HepG2 (cell line): Measurements from ENCODE around the gene FMO2. TPM values are rescaled to one million over a fixed set of nuclear protein-coding genes. Genes with fewer than 3 reads are reported as not detected.
A peak's percentile ranks its signal among the peaks of the same experiment; 100 is the strongest.

Experiments
- ATAC-seq: fragments of 200-7000 bp; cut with Tn5 transposase; 3 replicates; pipeline ENCODE4 v1.9.1; 2020; ENCODE audit warnings: mild to moderate bottlenecking, moderate library complexity
- BruUV-seq: library from RNA; stranded (reverse); fragments of 400-500 nt; replicated peaks from 2 replicates; lab custom pipeline; 2021; lab: Mats Ljungman, UMichigan
- CTCF ChIA-PET: fragments of 300-600 bp; formaldehyde crosslinking; extraction: SDS; loops from one replicate; lab custom pipeline; 2021; ENCODE audit warnings: low total read pairs, inconsistent platforms, low intra/inter-chr PET ratio; lab: Yijun Ruan, JAX
- POLR2A ChIA-PET: fragments of 350-600 bp; sonication (Branson Sonifier 250); formaldehyde crosslinking; loops from one replicate; lab custom pipeline; 2020; ENCODE audit warnings: antibody characterized with exemption, inconsistent platforms; lab: Yijun Ruan, JAX
- DNase-seq: peaks from one replicate; pipeline ENCODE4 v3.0.0-alpha.2; 2015; ENCODE audit warnings: low spot score
- FAIRE-seq: peaks from 3 replicates; lab custom pipeline; 2011; peaks lifted over from hg19 to GRCh38; lab: Jason Lieb, UNC
- H2AFZ ChIP-seq: one replicate; pipeline ENCODE4 v1.6.1; 2011; ENCODE audit warnings: low read length, inconsistent platforms
- H3K27ac ChIP-seq: fragments of 300-600 bp; 3 replicates; pipeline ENCODE4 v1.8.0; 2011; ENCODE audit warnings: mixed run types, mild to moderate bottlenecking, mixed read lengths, low read length, inconsistent platforms; ENCODE audit not compliant: insufficient read depth; ENCODE audit errors: extremely low read length
- H3K27me3 ChIP-seq, 2 experiments: fragments of 200-600 bp in 1 of 2; 2 replicates in 1 of 2; 3 replicates in 1 of 2; pipeline versions ENCODE4 v1.6.0 to v1.8.0; 2011; ENCODE audit warnings: low read length in 2 of 2, mild to moderate bottlenecking in 2 of 2, moderate library complexity in 2 of 2, inconsistent platforms in 1 of 2; ENCODE audit not compliant: insufficient read depth in 2 of 2, control insufficient read depth in 1 of 2
- H3K36me3 ChIP-seq, 2 experiments: fragments of 200-600 bp in 1 of 2; replicated peaks in 1 of 2; 2 replicates in 1 of 2; 3 replicates in 1 of 2; pipeline versions ENCODE4 v1.5.1 to v1.8.0; 2011; ENCODE audit warnings: low read length in 2 of 2, inconsistent platforms in 1 of 2; ENCODE audit not compliant: insufficient read depth in 2 of 2, control insufficient read depth in 1 of 2
- H3K4me1 ChIP-seq: 2 replicates; pipeline ENCODE4 v1.5.1; 2012; ENCODE audit warnings: low read length, inconsistent platforms; ENCODE audit not compliant: insufficient read depth
- H3K4me2 ChIP-seq: 2 replicates; pipeline ENCODE4 v1.6.0; 2011; ENCODE audit warnings: low read depth, low read length, inconsistent platforms
- H3K4me3 ChIP-seq, 3 experiments: fragments of 200-600 bp in 1 of 3; sonication (generic), shearing (Covaris generic) in 1 of 3; replicated peaks in 1 of 3; 2 replicates each; pipeline ENCODE4 v1.5.1; 2011 to 2016; ENCODE audit warnings: low read length in 3 of 3, inconsistent platforms in 2 of 3, low read depth in 2 of 3, mild to moderate bottlenecking in 2 of 3, control low read depth in 1 of 3, mixed read lengths in 1 of 3; ENCODE audit not compliant: insufficient read depth in 1 of 3
- H3K79me2 ChIP-seq: one replicate; pipeline ENCODE4 v1.6.1; 2011; ENCODE audit warnings: low read length, inconsistent platforms; ENCODE audit not compliant: insufficient read depth
- H3K9ac ChIP-seq: 2 replicates; pipeline ENCODE4 v1.6.0; 2011; ENCODE audit warnings: mild to moderate bottlenecking, low read depth, low read length, inconsistent platforms; ENCODE audit not compliant: insufficient read depth
- H3K9me3 ChIP-seq: 2 replicates; pipeline ENCODE4 v1.5.1; 2012; ENCODE audit warnings: mild to moderate bottlenecking, low read length
- H4K20me1 ChIP-seq: 2 replicates; pipeline ENCODE4 v1.6.0; 2011; ENCODE audit warnings: inconsistent platforms, mild to moderate bottlenecking, low read length, moderate library complexity; ENCODE audit not compliant: insufficient read depth
- HMG20B ChIP-seq: conservative IDR thresholded peaks from 2 replicates; pipeline ENCODE4 v1.6.1; 2016; ENCODE audit warnings: missing genetic modification reagents, missing compliant biosample characterization
- KLF16 ChIP-seq, 2 experiments: sonication (generic) in 1 of 2; formaldehyde crosslinking in 1 of 2; IDR thresholded peaks; 2 replicates each; pipeline versions ENCODE4 v1.6.1 to v1.8.0; 2016 to 2023; ENCODE audit warnings: missing genetic modification reagents in 2 of 2, missing compliant biosample characterization in 1 of 2
- MAFF ChIP-seq: IDR thresholded peaks from 2 replicates; pipeline ENCODE4 v1.6.1; 2011; ENCODE audit warnings: low read depth, low read length, improper control_type of control experiment
- MAFK ChIP-seq, 2 experiments: IDR thresholded peaks in 1 of 2; conservative IDR thresholded peaks in 1 of 2; 2 replicates each; pipeline ENCODE4 v1.6.1; 2011; ENCODE audit warnings: improper control_type of control experiment in 2 of 2, low read length in 2 of 2
- POLR2G ChIP-seq: fragments of 200-400 bp; formaldehyde crosslinking; IDR thresholded peaks from 2 replicates; pipeline ENCODE4 v1.6.1; 2018; ENCODE audit warnings: mild to moderate bottlenecking, low read depth, low read length, moderate library complexity
- RAD21 ChIP-seq: fragments of 450-650 bp; formaldehyde crosslinking; IDR thresholded peaks from 2 replicates; pipeline ENCODE4 v1.5.0; 2020; ENCODE audit warnings: mild to moderate bottlenecking
- SKI ChIP-seq: fragments of 450-650 bp; IDR thresholded peaks from one replicate; pipeline ENCODE4 v1.6.1; 2018; ENCODE audit warnings: mild to moderate bottlenecking; ENCODE audit not compliant: partially characterized antibody
- TRIM24 ChIP-seq: sonication (generic); formaldehyde crosslinking; IDR thresholded peaks from 2 replicates; pipeline ENCODE4 v1.8.0; 2022; ENCODE audit warnings: mild to moderate bottlenecking, missing genetic modification reagents
- YEATS2 ChIP-seq: sonication (generic); formaldehyde crosslinking; IDR thresholded peaks from 2 replicates; pipeline ENCODE4 v1.4.0; 2020; ENCODE audit warnings: missing genetic modification reagents, borderline replicate concordance
- ZNF615 ChIP-seq: sonication (generic); formaldehyde crosslinking; IDR thresholded peaks from 2 replicates; pipeline ENCODE4 v1.5.0; 2020; ENCODE audit warnings: mild to moderate bottlenecking, missing genetic modification reagents, borderline replicate concordance
- ZNF780A ChIP-seq: sonication (generic); formaldehyde crosslinking; IDR thresholded peaks from 2 replicates; pipeline ENCODE4 v1.8.0; 2022; ENCODE audit warnings: mild to moderate bottlenecking, missing genetic modification reagents, moderate library complexity
- in situ Hi-C: cut with HindIII; loops from 2 replicates; pipeline ENCODE4 v1.10.0; 2017; ENCODE audit warnings: low pct_unique_long_range_greater_than_20kb; ENCODE audit not compliant: extremely low pct_ligation_motif_present
- intact Hi-C: fragments of 100-400 bp; cut with micrococcal nuclease; formaldehyde crosslinking; loops from one replicate; pipeline ENCODE4 v1.10.0; 2022; ENCODE audit not compliant: unreplicated experiment
- polyA plus RNA-seq, 8 experiments: library from polyadenylated mRNA; depleted of rRNA in 3 of 8; stranded (reverse) in 7 of 8; unstranded in 1 of 8; fragments of >200 nt; fragmentation: Illumina TruSeq in 4 of 8; extraction: Trizol in 4 of 8; gene quantifications; 2 replicates each; pipeline versions ENCODE4 v1.2.1 to v1.2.3, GENCODE V29; 2011 to 2016; ENCODE audit warnings: low read depth in 4 of 8, missing spikeins in 1 of 8, mixed read lengths in 1 of 8; ENCODE audit not compliant: insufficient read depth in 1 of 8
- total RNA-seq, 5 experiments: library from RNA; depleted of rRNA; stranded (reverse); fragments of >200 nt; fragmentation: Illumina TruSeq; extraction: Trizol; gene quantifications; 2 replicates each; pipeline ENCODE4 v1.2.3, GENCODE V29; 2016; ENCODE audit warnings: low read depth in 1 of 5
- TF ChIP-seq, protein P1 (sequence below): sonication (generic); formaldehyde crosslinking; IDR thresholded peaks from 2 replicates; pipeline ENCODE4 v1.4.0; 2020; ENCODE audit warnings: missing genetic modification reagents, borderline replicate concordance

FMO2 gene
- total and polyA plus RNA-seq, 2 of the 13 experiments (the other 11 are each of a cell fraction or from before 2014, with no cell fraction given): not detected

DNA sequence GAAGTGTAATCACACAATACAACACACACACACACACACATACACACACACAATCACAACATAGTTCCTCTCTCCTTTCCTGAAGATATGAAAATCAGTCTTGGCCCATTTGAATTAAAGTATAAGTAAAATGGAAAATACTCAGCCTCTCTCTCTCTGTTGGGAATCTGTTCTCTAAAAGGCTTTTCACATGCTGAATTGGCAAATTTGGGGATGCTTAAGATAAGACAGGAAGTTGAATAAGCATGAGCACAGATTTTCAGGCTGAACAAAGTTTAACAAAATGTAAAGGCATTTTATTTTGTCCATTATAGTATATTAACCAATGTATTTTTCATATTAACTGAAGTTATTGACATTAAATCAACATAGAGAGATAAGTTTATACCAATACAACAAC is 23.7 kb upstream of the FMO2 start:
- H3K4me3 ChIP-seq: no peak overlapping the region
- TF ChIP-seq, protein P1, sequence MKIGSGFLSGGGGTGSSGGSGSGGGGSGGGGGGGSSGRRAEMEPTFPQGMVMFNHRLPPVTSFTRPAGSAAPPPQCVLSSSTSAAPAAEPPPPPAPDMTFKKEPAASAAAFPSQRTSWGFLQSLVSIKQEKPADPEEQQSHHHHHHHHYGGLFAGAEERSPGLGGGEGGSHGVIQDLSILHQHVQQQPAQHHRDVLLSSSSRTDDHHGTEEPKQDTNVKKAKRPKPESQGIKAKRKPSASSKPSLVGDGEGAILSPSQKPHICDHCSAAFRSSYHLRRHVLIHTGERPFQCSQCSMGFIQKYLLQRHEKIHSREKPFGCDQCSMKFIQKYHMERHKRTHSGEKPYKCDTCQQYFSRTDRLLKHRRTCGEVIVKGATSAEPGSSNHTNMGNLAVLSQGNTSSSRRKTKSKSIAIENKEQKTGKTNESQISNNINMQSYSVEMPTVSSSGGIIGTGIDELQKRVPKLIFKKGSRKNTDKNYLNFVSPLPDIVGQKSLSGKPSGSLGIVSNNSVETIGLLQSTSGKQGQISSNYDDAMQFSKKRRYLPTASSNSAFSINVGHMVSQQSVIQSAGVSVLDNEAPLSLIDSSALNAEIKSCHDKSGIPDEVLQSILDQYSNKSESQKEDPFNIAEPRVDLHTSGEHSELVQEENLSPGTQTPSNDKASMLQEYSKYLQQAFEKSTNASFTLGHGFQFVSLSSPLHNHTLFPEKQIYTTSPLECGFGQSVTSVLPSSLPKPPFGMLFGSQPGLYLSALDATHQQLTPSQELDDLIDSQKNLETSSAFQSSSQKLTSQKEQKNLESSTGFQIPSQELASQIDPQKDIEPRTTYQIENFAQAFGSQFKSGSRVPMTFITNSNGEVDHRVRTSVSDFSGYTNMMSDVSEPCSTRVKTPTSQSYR: no peak
- TF ChIP-seq MAFF: peak; percentile 57
- no peak for TF ChIP-seq ZNF615 (CRISPR knock-in tag)
- no peak for TF ChIP-seq ZNF780A
- no peak for TF ChIP-seq TRIM24
- no peak for TF ChIP-seq KLF16 (CRISPR knock-in tag; IDR thresholded peaks at IDR 0.05)
- TF ChIP-seq HMG20B (CRISPR knock-in tag): no peak
- TF ChIP-seq SKI: no peak
- TF ChIP-seq RAD21 (CRISPR knock-in tag): no peak
- no peak for TF ChIP-seq POLR2G
- no peak for TF ChIP-seq YEATS2 (CRISPR knock-in tag)
- TF ChIP-seq MAFK (conservative IDR thresholded peaks at IDR 0.05 in 1 of 2, IDR thresholded peaks at IDR 0.05 in 1 of 2; ENCODE audit: low read length in 2 of 2): peak; percentile 51 to 64; a peak in 3 of 4 replicates
- no peak overlapping the region for H2AFZ ChIP-seq
- no peaks in the 10 kb centered on the region for H3K27me3 ChIP-seq
- H3K4me2 ChIP-seq: no peak overlapping the region; the same call in 1 of the 2 replicates
- H3K4me1 ChIP-seq: peaks cover 22% of the 10 kb centered on the region
- no peak for DNase-seq
- CTCF ChIA-PET: no interaction called here
- FAIRE-seq: no peak
- H3K79me2 ChIP-seq: no peaks in the 10 kb centered on the region
- no peaks in the 10 kb centered on the region for H3K9me3 ChIP-seq
- no peak for ATAC-seq
- H3K36me3 ChIP-seq: no peaks in the 10 kb centered on the region
- intact Hi-C loops (no loop called here), in situ Hi-C loops (no loop called here)
- H3K27ac ChIP-seq: peak overlapping the region; percentile 66
- BruUV-seq: no TSS peak
- no peak overlapping the region for H3K9ac ChIP-seq
- H4K20me1 ChIP-seq: no peaks in the 10 kb centered on the region
- POLR2A ChIA-PET: interaction anchor here (0.8 kb wide), 1 partner anchor 19 kb away, joined by 3 read pairs; no protein-coding TSS in a partner anchor
